ENCODE results near the gene NRARP.

NRARP gene

GRCh38 chr9:137302118-137302448 lies at the start of gene NRARP:
TSS of gene NRARP (minus strand) at chr9:137302271. CDS start at chr9:137301928, 343 bp downstream.
- Histone ChIP-seq H3K36me3 (ENCODE audit: control insufficient read depth, insufficient read depth, low read length) (no peaks in the 10 kb centered on the region), H2AFZ (peak within 1 kb of the TSS; percentile 42), H3K4me3 (ENCODE audit: low read depth, low read length) (peak within 1 kb of the TSS; percentile 37), H3K79me2 (no peaks in the 10 kb centered on the region), H3K9ac (no peak within 1 kb of the TSS), H3K9me3 (ENCODE audit: control insufficient read depth, low read length) (no peaks in the 10 kb centered on the region), H3K27ac (peak within 1 kb of the TSS; percentile 32), H3K4me2 (ENCODE audit: low read length) (peak within 1 kb of the TSS; percentile 68), H3K4me1 (no peaks in the 10 kb centered on the region), H3K27me3 (ENCODE audit: control insufficient read depth, insufficient read depth, low read length) (no peaks in the 10 kb centered on the region)
- no peak for TF ChIP-seq CTCF (IDR thresholded peaks at IDR 0.05)

GRCh38 chr9:137350696-137351584 lies 48.9 kb upstream of the NRARP start:
- Histone ChIP-seq H3K4me1 (no peaks in the 10 kb centered on the region), H3K27me3 (ENCODE audit: control insufficient read depth, insufficient read depth, low read length) (no peaks in the 10 kb centered on the region), H2AFZ (no peak overlapping the region), H3K4me2 (ENCODE audit: low read length) (no peak overlapping the region), H3K4me3 (ENCODE audit: low read depth, low read length) (no peak overlapping the region), H3K9ac (no peak overlapping the region), H3K79me2 (no peaks in the 10 kb centered on the region), H3K36me3 (ENCODE audit: control insufficient read depth, insufficient read depth, low read length) (no peaks in the 10 kb centered on the region), H3K27ac (no peak overlapping the region), H3K9me3 (ENCODE audit: control insufficient read depth, low read length) (no peaks in the 10 kb centered on the region)
- no peak for TF ChIP-seq CTCF (IDR thresholded peaks at IDR 0.05)

- no peak overlapping the region for H3K4me3 ChIP-seq (ENCODE audit: low read depth, low read length)
- H2AFZ ChIP-seq, result no peak overlapping the region
- H3K4me2 ChIP-seq (ENCODE audit: low read length), result no peak overlapping the region
- H3K36me3 ChIP-seq (ENCODE audit: control insufficient read depth, insufficient read depth, low read length), result no peaks in the 10 kb centered on the region
- no peak overlapping the region for H3K27ac ChIP-seq
- no peaks in the 10 kb centered on the region for H3K79me2 ChIP-seq
- no peaks in the 10 kb centered on the region for H3K27me3 ChIP-seq (ENCODE audit: control insufficient read depth, insufficient read depth, low read length)
- no peak for TF ChIP-seq CTCF (IDR thresholded peaks at IDR 0.05)
- H3K9ac ChIP-seq, result no peak overlapping the region
- H3K4me1 ChIP-seq, result no peaks in the 10 kb centered on the region
- no peaks in the 10 kb centered on the region for H3K9me3 ChIP-seq (ENCODE audit: control insufficient read depth, low read length)
Measured at GRCh38 chr9:137349471-137350033, 47.5 kb upstream of the NRARP start.

GRCh38 chr9:137348769-137349470 lies 46.8 kb upstream of the NRARP start:
- Histone ChIP-seq H3K27ac (no peak overlapping the region), H3K36me3 (ENCODE audit: control insufficient read depth, insufficient read depth, low read length) (no peaks in the 10 kb centered on the region), H2AFZ (no peak overlapping the region), H3K9me3 (ENCODE audit: control insufficient read depth, low read length) (no peaks in the 10 kb centered on the region), H3K27me3 (ENCODE audit: control insufficient read depth, insufficient read depth, low read length) (no peaks in the 10 kb centered on the region), H3K79me2 (no peaks in the 10 kb centered on the region), H3K4me3 (ENCODE audit: low read depth, low read length) (no peak overlapping the region), H3K4me2 (ENCODE audit: low read length) (no peak overlapping the region), H3K9ac (no peak overlapping the region), H3K4me1 (no peaks in the 10 kb centered on the region)
- TF ChIP-seq CTCF (IDR thresholded peaks at IDR 0.05), result no peak

Measured in parathyroid adenoma (tissue), 2 donors.